ENCODE data around the gene POLL. TPM values are rescaled to one million over a fixed set of nuclear protein-coding genes. Genes with fewer than 3 reads are reported as not detected.

POLL gene
- polyA plus RNA-seq, 1 donor (not counting 4 experiments of a cell fraction or from before 2014, with no cell fraction given) = 11.9 TPM

DNA sequence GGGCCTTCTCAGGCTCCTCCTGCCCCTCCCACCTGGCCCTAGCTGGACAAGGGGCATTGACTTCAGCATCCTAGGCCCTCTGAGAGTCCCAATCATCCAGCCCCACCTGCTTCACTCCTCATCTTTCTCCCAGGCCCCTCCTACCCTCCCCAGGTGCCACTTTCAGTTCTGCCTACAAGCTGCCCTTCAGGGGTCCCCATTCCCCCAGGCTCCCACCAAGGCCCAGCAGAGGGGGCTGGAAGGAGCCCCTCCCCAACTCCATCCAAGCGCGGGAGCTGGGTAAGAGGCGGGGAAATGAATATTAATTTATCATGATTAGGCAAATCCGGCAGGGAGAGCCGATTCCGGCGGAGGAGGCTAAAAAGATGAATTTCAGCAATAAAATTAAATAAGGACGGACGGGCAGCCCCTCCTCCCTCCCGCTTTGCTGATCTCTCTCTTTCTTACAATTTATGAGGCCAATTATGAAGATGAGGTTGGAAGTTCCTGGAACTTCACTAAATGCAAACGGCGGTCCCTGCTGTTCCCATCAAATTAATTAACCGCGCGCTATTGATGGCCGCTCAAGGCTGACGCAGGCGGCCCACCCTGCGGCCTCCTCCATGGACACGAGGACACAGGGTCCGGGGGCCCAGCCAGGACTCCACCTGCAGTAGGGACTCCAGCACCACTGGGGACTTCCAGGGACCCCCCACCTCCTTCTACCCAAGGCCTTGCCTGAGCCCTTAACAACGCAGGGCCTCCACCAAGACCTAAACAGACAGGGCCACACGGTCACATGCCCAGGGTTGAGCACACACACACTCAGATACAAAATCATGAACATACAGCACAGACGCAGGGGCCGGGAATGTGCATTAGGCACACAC, 13.9 kb downstream of the POLL start:
- H3K9me1 ChIP-seq (ENCODE audit: control insufficient read depth, extremely low read depth, insufficient read depth, low read length) = no peaks in the 10 kb centered on the region
- no peak overlapping the region for H3K4me2 ChIP-seq (ENCODE audit: control insufficient read depth, extremely low read depth, insufficient read depth, low read depth, low read length)
- dilution Hi-C loops (cut with MboI; ENCODE audit: extremely low pct_ligation_motif_present, low sequenced_read_pairs) = no loop called here
- no peak overlapping the region for H3K9ac ChIP-seq (ENCODE audit: control insufficient read depth, extremely low read depth, insufficient read depth, low read length)
- FAIRE-seq (no peak), DNase-seq (ENCODE audit: low read depth, low spot score) (no peak)
- no peak overlapping the region for H3K4me3 ChIP-seq (ENCODE audit: control insufficient read depth in 2 of 3, extremely low read depth in 1 of 3, insufficient read depth in 2 of 3, low read depth in 1 of 3, low read length in 3 of 3)
- no peaks in the 10 kb centered on the region for H4K20me1 ChIP-seq (ENCODE audit: control insufficient read depth, extremely low read depth, insufficient read depth, low read length)
- H3K4me1 ChIP-seq (ENCODE audit: control insufficient read depth, extremely low read depth, insufficient read depth, low read length) = peaks cover 8% of the 10 kb centered on the region
- peaks cover 0 to 7% of the 10 kb centered on the region in 2 experiments for H3K36me3 ChIP-seq (ENCODE audit: control insufficient read depth in 2 of 2, extremely low read depth in 1 of 2, insufficient read depth in 2 of 2, low read length in 2 of 2)
- peaks cover 11% of the 10 kb centered on the region for H3K27me3 ChIP-seq (ENCODE audit: control insufficient read depth, extremely low read depth, insufficient read depth, low read length)
- no peak overlapping the region for H2AFZ ChIP-seq (ENCODE audit: control insufficient read depth, low read length)
- TF ChIP-seq EZH2 (IDR thresholded peaks at IDR 0.05; ENCODE audit: low read length) = no peak
- TF ChIP-seq, protein P1, sequence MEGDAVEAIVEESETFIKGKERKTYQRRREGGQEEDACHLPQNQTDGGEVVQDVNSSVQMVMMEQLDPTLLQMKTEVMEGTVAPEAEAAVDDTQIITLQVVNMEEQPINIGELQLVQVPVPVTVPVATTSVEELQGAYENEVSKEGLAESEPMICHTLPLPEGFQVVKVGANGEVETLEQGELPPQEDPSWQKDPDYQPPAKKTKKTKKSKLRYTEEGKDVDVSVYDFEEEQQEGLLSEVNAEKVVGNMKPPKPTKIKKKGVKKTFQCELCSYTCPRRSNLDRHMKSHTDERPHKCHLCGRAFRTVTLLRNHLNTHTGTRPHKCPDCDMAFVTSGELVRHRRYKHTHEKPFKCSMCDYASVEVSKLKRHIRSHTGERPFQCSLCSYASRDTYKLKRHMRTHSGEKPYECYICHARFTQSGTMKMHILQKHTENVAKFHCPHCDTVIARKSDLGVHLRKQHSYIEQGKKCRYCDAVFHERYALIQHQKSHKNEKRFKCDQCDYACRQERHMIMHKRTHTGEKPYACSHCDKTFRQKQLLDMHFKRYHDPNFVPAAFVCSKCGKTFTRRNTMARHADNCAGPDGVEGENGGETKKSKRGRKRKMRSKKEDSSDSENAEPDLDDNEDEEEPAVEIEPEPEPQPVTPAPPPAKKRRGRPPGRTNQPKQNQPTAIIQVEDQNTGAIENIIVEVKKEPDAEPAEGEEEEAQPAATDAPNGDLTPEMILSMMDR (optimal IDR thresholded peaks at IDR 0.05 in 1 of 3, IDR thresholded peaks at IDR 0.05 in 1 of 3, conservative IDR thresholded peaks at IDR 0.05 in 1 of 3; ENCODE audit: extremely low read depth in 1 of 3, insufficient read depth in 2 of 3, low read length in 3 of 3) = no peak
- H3K27ac ChIP-seq (ENCODE audit: control insufficient read depth, insufficient read depth, low read length) = no peak overlapping the region
- no peaks in the 10 kb centered on the region for H3K79me2 ChIP-seq (ENCODE audit: control insufficient read depth, insufficient read depth, low read length)
- H3K9me3 ChIP-seq (ENCODE audit: control insufficient read depth, low read depth, low read length) = no peaks in the 10 kb centered on the region

- Histone ChIP-seq H3K4me1 (ENCODE audit: control insufficient read depth, extremely low read depth, insufficient read depth, low read length) (peaks cover 8% of the 10 kb centered on the region), H3K9me3 (ENCODE audit: control insufficient read depth, low read depth, low read length) (no peaks in the 10 kb centered on the region), H3K79me2 (ENCODE audit: control insufficient read depth, insufficient read depth, low read length) (no peaks in the 10 kb centered on the region), H3K4me2 (ENCODE audit: control insufficient read depth, extremely low read depth, insufficient read depth, low read depth, low read length) (no peak overlapping the region), H2AFZ (ENCODE audit: control insufficient read depth, low read length) (no peak overlapping the region), H3K36me3 (ENCODE audit: control insufficient read depth in 2 of 2, extremely low read depth in 1 of 2, insufficient read depth in 2 of 2, low read length in 2 of 2) (peaks cover 0 to 4% of the 10 kb centered on the region in 2 experiments), H3K27me3 (ENCODE audit: control insufficient read depth, extremely low read depth, insufficient read depth, low read length) (peaks cover 23% of the 10 kb centered on the region), H3K27ac (ENCODE audit: control insufficient read depth, insufficient read depth, low read length) (no peak overlapping the region), H3K4me3 (ENCODE audit: control insufficient read depth in 2 of 3, extremely low read depth in 1 of 3, insufficient read depth in 2 of 3, low read depth in 1 of 3, low read length in 3 of 3) (no peak overlapping the region), H4K20me1 (ENCODE audit: control insufficient read depth, extremely low read depth, insufficient read depth, low read length) (no peaks in the 10 kb centered on the region), H3K9ac (ENCODE audit: control insufficient read depth, extremely low read depth, insufficient read depth, low read length) (no peak overlapping the region), H3K9me1 (ENCODE audit: control insufficient read depth, extremely low read depth, insufficient read depth, low read length) (no peaks in the 10 kb centered on the region)
- DNase-seq (ENCODE audit: low read depth, low spot score) = no peak
- no peak for TF ChIP-seq EZH2 (IDR thresholded peaks at IDR 0.05; ENCODE audit: low read length)
- TF ChIP-seq, protein P1 (optimal IDR thresholded peaks at IDR 0.05 in 1 of 3, IDR thresholded peaks at IDR 0.05 in 1 of 3, conservative IDR thresholded peaks at IDR 0.05 in 1 of 3; ENCODE audit: extremely low read depth in 1 of 3, insufficient read depth in 2 of 3, low read length in 3 of 3) = no peak
- FAIRE-seq = no peak
- dilution Hi-C loops (cut with MboI; ENCODE audit: extremely low pct_ligation_motif_present, low sequenced_read_pairs) = no loop called here
These were observed 15.3 kb downstream of the POLL start for GRCh38 chr10:101572785-101573184.

Measured in keratinocyte (primary cell).